Common myeloid progenitor, CD34-positive (primary cell): ENCODE results near the gene DOCK4.

Experiments
- CTCF ChIA-PET: fragments of 350-600 bp; sonication (Branson Sonifier 250); formaldehyde crosslinking; loops from one replicate; lab custom pipeline; 2021; ENCODE audit warnings: antibody characterized with exemption; lab: Charles Lee
- POLR2A ChIA-PET: fragments of 350-600 bp; sonication (Branson Sonifier 250); formaldehyde crosslinking; loops from one replicate; lab custom pipeline; 2021; ENCODE audit warnings: antibody characterized with exemption; lab: Charles Lee
- DNase-seq, 3 donors: peaks; one replicate each; pipeline versions ENCODE4 v3.0.0 to v3.0.0-alpha.2; 2013
- H3K27ac ChIP-seq, 2 experiments: 1 replicate in 1 of 2; 2 replicates in 1 of 2; pipeline ENCODE4 v1.7.0; 2013; ENCODE audit warnings: inconsistent platforms in 2 of 2, low read length in 2 of 2, mild to moderate bottlenecking in 2 of 2, low read depth in 1 of 2, moderate library complexity in 1 of 2; ENCODE audit not compliant: severe bottlenecking in 2 of 2, insufficient read depth in 1 of 2, poor library complexity in 1 of 2
- H3K27me3 ChIP-seq, 5 experiments: replicated peaks in 2 of 5; 1 replicate in 3 of 5; 2 replicates in 2 of 5; pipeline versions ENCODE4 v1.6.1 to v1.7.0; 2013; ENCODE audit warnings: low read length in 4 of 5, mild to moderate bottlenecking in 2 of 5, moderate library complexity in 2 of 5, inconsistent platforms in 1 of 5; ENCODE audit not compliant: insufficient read depth in 5 of 5, control insufficient read depth in 4 of 5
- H3K36me3 ChIP-seq, 4 experiments: 1 replicate in 2 of 4; 2 replicates in 2 of 4; pipeline versions ENCODE4 v1.6.1 to v1.7.0; 2013; ENCODE audit warnings: low read length in 3 of 4, control low read depth in 1 of 4, mild to moderate bottlenecking in 1 of 4; ENCODE audit not compliant: control insufficient read depth in 4 of 4, insufficient read depth in 4 of 4
- H3K4me1 ChIP-seq, 4 experiments: 1 replicate in 3 of 4; 2 replicates in 1 of 4; pipeline versions ENCODE4 v1.6.1 to v1.7.1; 2013; ENCODE audit warnings: low read length in 3 of 4, mild to moderate bottlenecking in 3 of 4, control low read depth in 1 of 4, inconsistent platforms in 1 of 4, moderate library complexity in 1 of 4; ENCODE audit not compliant: control insufficient read depth in 4 of 4, insufficient read depth in 4 of 4; ENCODE audit errors: control extremely low read depth in 1 of 4
- H3K4me3 ChIP-seq, 7 experiments: 1 replicate in 4 of 7; 2 replicates in 3 of 7; pipeline versions ENCODE4 v1.5.1 to v1.7.0; 2013; ENCODE audit warnings: mild to moderate bottlenecking in 7 of 7, low read length in 6 of 7, moderate library complexity in 6 of 7, inconsistent platforms in 2 of 7, low read depth in 2 of 7, control low read depth in 1 of 7; ENCODE audit not compliant: insufficient read depth in 4 of 7, control insufficient read depth in 1 of 7; ENCODE audit errors: extremely low read depth in 1 of 7
- H3K9me3 ChIP-seq, 5 experiments: 1 replicate in 4 of 5; 2 replicates in 1 of 5; pipeline versions ENCODE4 v1.6.1 to v1.7.1; 2013; ENCODE audit warnings: low read length in 4 of 5, mild to moderate bottlenecking in 2 of 5, inconsistent platforms in 1 of 5, low read depth in 1 of 5, moderate library complexity in 1 of 5; ENCODE audit not compliant: control insufficient read depth in 4 of 5, insufficient read depth in 2 of 5; ENCODE audit errors: control extremely low read depth in 1 of 5
- WGBS: methylation state at CpG from one replicate; pipeline ENCODE4 v1.1.5; 2013; ENCODE audit not compliant: insufficient coverage; 5-methylcytosine and 5-hydroxymethylcytosine counted together

Gene DOCK4

GRCh38 chr7:112084520-112084971 lies 121.7 kb downstream of the DOCK4 start:
- POLR2A ChIA-PET: no interaction called here
- peak in 2 of 3 donors; percentile 57 to 63 for DNase-seq
- H3K27ac ChIP-seq: no peak overlapping the region
- CTCF ChIA-PET: interaction anchor here (1.4 kb wide), 1 partner anchor 17 kb away, joined by 3 read pairs; no protein-coding TSS in a partner anchor
- WGBS: 0% methylated on average over 1 of the region's 3 CpGs
- no peaks in the 10 kb centered on the region for H3K9me3 ChIP-seq
- H3K36me3 ChIP-seq: no peaks in the 10 kb centered on the region
- H3K4me1 ChIP-seq: peaks cover 11 to 37% (median 20%) of the 10 kb centered on the region in 4 experiments
- no peaks in the 10 kb centered on the region for H3K27me3 ChIP-seq
- no peak overlapping the region for H3K4me3 ChIP-seq

- Histone ChIP-seq H3K27ac (no peak overlapping the region), H3K4me1 (peaks cover 11 to 35% (median 20%) of the 10 kb centered on the region in 4 experiments), H3K4me3 (no peak overlapping the region), H3K36me3 (no peaks in the 10 kb centered on the region), H3K27me3 (no peaks in the 10 kb centered on the region), H3K9me3 (no peaks in the 10 kb centered on the region)
- ChIA-PET POLR2A (no interaction called here), CTCF (interaction anchor here (1.4 kb wide), 1 partner anchor 18 kb away, joined by 3 read pairs; no protein-coding TSS in a partner anchor)
- no peak for DNase-seq
- WGBS: 98% methylated on average over 4 of the region's 7 CpGs
Measured at GRCh38 chr7:112083776-112084355, 122.3 kb downstream of the DOCK4 start.

- no peak for DNase-seq
- ChIA-PET CTCF (no interaction called here), POLR2A (no interaction called here)
- Histone ChIP-seq H3K36me3 (no peaks in the 10 kb centered on the region), H3K27ac (no peak overlapping the region), H3K4me3 (peak overlapping the region in 1 of 7 experiments; percentile 30), H3K4me1 (peaks cover 11 to 35% (median 20%) of the 10 kb centered on the region in 4 experiments), H3K9me3 (no peaks in the 10 kb centered on the region), H3K27me3 (no peaks in the 10 kb centered on the region)
- WGBS: no CpG with 5 or more reads among the region's 7 CpGs
Measured at GRCh38 chr7:112082306-112082705, 123.9 kb downstream of the DOCK4 start.

- CTCF ChIA-PET: no interaction called here
Measured at GRCh38 chr7:112081778-112082177, 124.4 kb downstream of the DOCK4 start.

GRCh38 chr7:112080978-112081377 lies 125.2 kb downstream of the DOCK4 start:
- H3K27ac ChIP-seq: no peak overlapping the region
- CTCF ChIA-PET: interaction anchor here (1.1 to 1.3 kb wide), 3 partner anchors 9 to 101 kb away, joined by 3 to 4 read pairs (median 3); no protein-coding TSS in a partner anchor
- POLR2A ChIA-PET: interaction anchor here (0.6 kb wide), 1 partner anchor 438 kb away, joined by 3 read pairs; no protein-coding TSS in a partner anchor
- H3K27me3 ChIP-seq: no peaks in the 10 kb centered on the region
- peak; percentile 39 to 79 (median 66) for DNase-seq
- no peaks in the 10 kb centered on the region for H3K36me3 ChIP-seq
- peaks cover 11 to 35% (median 20%) of the 10 kb centered on the region in 4 experiments for H3K4me1 ChIP-seq
- peak overlapping the region in 4 of 7 experiments; percentile 20 to 60 (median 32) for H3K4me3 ChIP-seq
- 18% methylated on average over 7 of the region's 8 CpGs for WGBS
- no peaks in the 10 kb centered on the region for H3K9me3 ChIP-seq

More at GRCh38 chr7:112081778-112082177, 124.4 kb downstream of the DOCK4 start:
- WGBS: 93% methylated on average over 4 of the region's 4 CpGs
- H3K9me3 ChIP-seq: no peaks in the 10 kb centered on the region
- POLR2A ChIA-PET: interaction anchor here (0.5 kb wide), 1 partner anchor 70 kb away, joined by 3 read pairs; no protein-coding TSS in a partner anchor
- H3K27ac ChIP-seq: no peak overlapping the region
- no peaks in the 10 kb centered on the region for H3K36me3 ChIP-seq
- no peak overlapping the region for H3K4me3 ChIP-seq
- DNase-seq: peak in 2 of 3 donors; percentile 21 to 38
- H3K4me1 ChIP-seq: peaks cover 11 to 35% (median 20%) of the 10 kb centered on the region in 4 experiments
- no peaks in the 10 kb centered on the region for H3K27me3 ChIP-seq

GRCh38 chr7:112080441-112080840 lies 125.8 kb downstream of the DOCK4 start:
- POLR2A ChIA-PET: interaction anchor here (1.1 kb wide), 1 partner anchor 25 kb away, joined by 3 read pairs; no protein-coding TSS in a partner anchor
- no peak overlapping the region for H3K27ac ChIP-seq

GRCh38 chr7:112079673-112080072 lies 126.5 kb downstream of the DOCK4 start:
- no peaks in the 10 kb centered on the region for H3K36me3 ChIP-seq
- POLR2A ChIA-PET: interaction anchor here (1.1 kb wide), 1 partner anchor 25 kb away, joined by 3 read pairs; no protein-coding TSS in a partner anchor
- H3K27ac ChIP-seq: no peak overlapping the region
- no peak overlapping the region for H3K4me3 ChIP-seq
- peaks cover 11 to 34% (median 20%) of the 10 kb centered on the region in 4 experiments for H3K4me1 ChIP-seq
- peaks cover 0 to 4% (median 0%) of the 10 kb centered on the region in 5 experiments for H3K9me3 ChIP-seq
- no peaks in the 10 kb centered on the region for H3K27me3 ChIP-seq
- DNase-seq: peak; percentile 15 to 34 (median 31)
- CTCF ChIA-PET: interaction anchor here (0.6 to 1.9 kb wide), 8 partner anchors 11 to 195 kb away, joined by 3 to 6 read pairs (median 3); no protein-coding TSS in a partner anchor

More at GRCh38 chr7:112080441-112080840, 125.8 kb downstream of the DOCK4 start:
- peak; percentile 55 to 86 (median 85) for DNase-seq
- CTCF ChIA-PET: interaction anchor here (0.6 to 1.6 kb wide), 8 partner anchors 8 to 194 kb away, joined by 3 to 6 read pairs (median 3); no protein-coding TSS in a partner anchor
- H3K4me3 ChIP-seq: peak overlapping the region in 1 of 7 experiments; percentile 60
- H3K4me1 ChIP-seq: peaks cover 11 to 35% (median 20%) of the 10 kb centered on the region in 4 experiments
- H3K36me3 ChIP-seq: no peaks in the 10 kb centered on the region
- H3K9me3 ChIP-seq: no peaks in the 10 kb centered on the region
- 83% methylated on average over 2 of the region's 5 CpGs for WGBS
- no peaks in the 10 kb centered on the region for H3K27me3 ChIP-seq
